Activated CD4-positive, alpha-beta T cell treated with anti-CD3 and anti-CD28 coated beads, Interleukin-2, amount 50 U/mL, for 24 hours (primary cell): ENCODE results near the gene GCM1.

Experiments
- DNase-seq, 2 donors: peaks; one replicate each; pipeline ENCODE4 v3.0.0-alpha.2; 2020; ENCODE audit warnings: low read depth in 1 of 2, low spot score in 1 of 2

GCM1 gene

DNA sequence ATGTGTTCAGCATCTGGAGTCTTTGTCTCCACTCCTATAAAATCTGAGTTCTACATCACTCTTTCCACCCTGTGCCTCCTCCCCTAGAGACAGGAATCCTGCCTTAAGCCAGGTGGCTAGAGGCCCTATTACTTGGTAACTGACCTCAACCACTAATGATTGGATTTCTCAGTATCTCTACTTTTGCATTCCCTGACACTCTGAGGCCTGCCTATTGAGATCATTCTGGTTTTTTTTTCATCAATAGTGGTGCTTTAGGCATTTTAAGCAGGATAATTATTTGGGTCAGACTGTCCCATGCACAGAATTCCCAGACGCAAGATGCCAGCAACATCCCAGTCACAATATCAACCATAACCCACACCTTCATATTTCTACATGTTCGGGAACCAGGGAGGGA, 3.9 kb upstream of the GCM1 start:
- DNase-seq: no peak

DNA sequence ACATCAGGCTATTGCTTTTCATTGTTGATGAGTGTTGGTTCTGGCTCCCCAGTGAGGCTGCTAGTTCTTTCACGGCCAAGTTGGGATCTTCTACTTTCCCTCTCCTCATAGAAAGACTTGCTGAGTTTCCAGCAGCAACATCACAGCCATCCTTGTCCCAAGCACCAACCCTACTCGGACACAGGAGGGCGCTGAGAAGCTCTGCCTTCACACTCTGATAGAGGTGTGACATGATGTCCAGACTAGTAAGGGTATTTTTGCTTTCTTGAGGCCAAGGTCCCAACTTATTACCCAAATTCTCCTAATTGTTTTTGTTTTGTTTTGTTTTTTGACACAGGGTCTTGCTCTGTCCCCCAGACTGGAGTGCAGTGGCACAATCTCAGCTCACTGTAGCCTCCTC, 3.0 kb upstream of the GCM1 start:
- no peak for DNase-seq

DNA sequence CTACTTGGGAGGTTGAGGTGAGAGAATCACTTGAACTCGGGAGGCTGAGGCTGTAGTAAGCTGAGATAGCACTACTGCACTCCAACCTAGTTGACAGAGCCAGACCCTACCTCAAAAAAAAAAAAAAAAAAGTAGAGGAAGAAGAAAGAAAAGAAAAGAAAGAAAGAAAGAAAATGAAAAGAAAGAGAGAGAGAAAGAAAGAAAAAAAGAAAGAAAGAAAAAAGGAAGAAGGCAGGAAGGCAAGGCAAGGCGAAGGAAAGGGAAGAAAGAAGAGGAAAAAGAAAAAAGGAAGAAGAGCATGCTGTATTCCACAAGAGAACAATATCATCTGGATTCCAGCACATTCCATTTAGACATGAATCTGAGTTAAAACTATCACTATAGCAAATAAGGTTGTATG, 3.8 kb downstream of the GCM1 start:
- DNase-seq: no peak

DNA sequence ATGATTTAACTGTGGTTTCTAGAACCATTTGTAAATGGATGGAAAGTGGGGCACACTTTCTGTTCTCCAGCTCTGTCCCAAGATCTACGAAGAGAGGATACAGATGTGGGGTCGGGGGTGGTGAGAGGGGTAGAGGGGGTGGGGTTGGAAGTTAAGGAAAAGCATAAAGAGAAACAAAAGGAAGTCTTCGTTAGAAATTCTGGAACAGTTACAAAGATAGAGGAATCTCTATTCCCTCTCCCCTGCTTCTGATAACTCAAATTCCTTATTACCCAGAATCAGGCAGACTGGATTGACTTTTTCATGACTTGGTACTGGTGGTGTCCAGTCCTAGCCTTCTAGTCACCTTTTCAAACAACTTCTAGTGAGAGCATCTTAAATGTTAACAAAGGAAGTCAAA, 4.9 kb downstream of the GCM1 start:
- no peak for DNase-seq

DNA sequence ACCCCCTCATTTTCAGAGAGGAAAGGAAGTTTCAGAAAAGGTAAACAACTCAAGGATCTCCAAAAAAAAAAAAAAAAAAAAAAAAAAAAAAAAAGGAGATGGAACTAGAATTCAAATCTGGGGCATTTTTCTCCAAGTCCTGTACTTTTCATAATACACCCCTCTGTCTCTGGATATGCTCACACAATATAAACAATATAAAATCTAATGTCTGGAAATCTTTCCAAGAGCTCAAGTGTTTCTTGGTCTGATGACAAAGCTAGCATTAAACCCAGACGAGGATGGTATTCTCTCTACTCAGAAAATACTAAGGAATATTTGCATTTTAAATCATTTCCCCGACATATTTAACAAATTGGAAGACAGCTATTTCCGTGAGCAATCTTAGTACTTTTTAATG, 5.8 kb downstream of the GCM1 start:
- DNase-seq: no peak

DNA sequence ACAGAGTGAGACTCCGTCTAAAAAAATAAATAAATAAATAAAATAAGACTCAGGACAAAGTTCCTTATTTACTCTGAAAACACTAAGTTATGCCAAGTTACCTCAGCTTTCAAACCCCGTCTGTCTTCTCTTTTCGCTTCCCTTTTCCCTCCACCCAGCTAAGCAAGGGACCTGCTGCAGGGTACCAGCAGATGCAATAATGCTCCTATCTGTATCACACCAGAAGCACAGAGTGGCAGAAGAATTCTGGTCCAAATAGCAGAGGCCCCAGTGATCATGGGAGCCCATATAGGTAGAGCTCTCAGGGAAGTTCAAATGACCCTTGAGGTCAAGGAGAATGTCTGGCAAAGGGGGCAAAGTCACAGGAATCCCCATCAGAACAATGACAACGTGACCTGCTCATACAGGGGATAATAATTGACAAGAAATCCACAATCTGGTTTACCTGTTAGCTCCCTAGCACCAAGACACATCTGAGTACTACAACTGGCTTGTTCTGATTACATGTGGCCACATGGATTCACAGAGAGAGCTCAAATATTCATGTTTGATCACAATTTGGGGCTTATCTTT, 8.7 kb downstream of the GCM1 start:
- no peak for DNase-seq

DNA sequence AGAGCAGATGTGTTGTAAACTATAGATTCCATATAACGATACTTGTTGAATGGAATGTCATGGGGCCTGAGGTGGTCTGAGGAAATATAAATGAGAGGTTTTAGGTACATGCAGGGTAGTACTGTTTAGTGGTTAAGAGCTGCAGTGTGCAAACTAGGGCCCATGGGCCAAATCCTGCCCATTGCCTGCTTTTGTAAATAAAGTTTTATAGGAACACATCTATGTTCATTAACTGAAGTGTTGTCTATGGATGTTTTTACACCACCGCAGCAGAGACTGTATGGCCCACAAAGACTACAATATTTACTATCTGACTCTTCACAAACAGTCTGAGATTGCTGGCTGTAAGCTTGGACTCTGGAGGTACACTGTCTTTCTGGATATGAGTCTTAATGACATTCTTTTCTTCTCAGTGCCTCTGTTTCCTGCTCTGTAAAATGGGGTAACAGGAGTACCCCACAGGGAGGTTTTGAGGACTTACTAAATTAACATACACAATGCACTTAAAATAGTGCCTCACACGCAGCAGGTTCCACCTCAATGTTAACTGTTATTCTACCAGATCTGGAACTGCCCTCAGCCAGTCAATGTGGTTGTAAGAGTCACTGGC, 12.5 kb downstream of the GCM1 start:
- DNase-seq: no peak

DNA sequence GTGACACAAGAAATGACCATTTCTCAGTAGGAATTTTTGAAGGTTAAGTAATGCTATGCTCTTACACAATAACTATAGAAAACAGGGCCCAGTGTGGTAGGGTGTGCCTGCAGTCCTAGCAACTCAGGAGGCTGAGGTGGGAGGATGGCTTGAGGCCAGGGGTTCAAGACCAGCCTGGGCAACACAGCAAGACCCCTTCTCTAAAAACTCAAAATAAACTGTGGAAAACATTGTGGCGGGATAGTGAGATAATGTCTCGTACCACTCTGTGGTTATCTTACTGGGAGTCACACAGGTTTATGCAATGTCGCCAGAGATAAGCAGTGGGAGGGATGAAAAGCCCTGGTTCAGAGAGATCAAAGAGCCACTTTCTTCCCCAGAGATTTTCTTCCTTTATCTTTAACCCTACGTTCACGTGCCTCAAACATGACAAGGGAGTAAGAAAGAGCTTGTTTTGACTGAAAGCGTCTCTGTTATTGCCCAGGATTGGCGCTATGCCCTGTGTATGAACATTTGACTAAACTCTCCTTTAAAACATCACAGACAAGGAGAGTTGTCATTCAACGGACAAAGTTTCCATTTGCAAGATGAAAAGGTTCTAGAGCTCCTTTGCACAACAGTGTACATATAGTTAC, 13.9 kb downstream of the GCM1 start:
- DNase-seq: no peak

DNA sequence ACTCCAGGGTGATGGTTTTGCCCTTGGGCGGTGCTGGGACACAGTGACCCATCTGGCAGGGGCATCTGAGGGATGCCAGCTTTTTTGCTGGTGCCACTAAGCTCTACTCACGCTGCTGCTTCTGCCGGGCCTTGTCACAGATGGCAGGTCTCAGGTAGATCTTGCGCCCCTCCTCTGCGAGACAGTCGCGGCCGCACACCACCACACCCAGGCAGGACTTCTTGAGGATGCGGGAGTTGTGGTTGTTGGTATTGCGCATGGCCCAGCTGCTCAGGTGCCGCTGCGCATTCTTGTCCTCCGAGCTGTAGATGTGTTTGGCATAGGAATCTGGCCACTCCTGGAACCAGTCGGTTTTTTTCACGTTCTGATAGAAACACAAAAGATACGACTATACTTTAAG, 14.7 kb downstream of the GCM1 start:
- no peak for DNase-seq

DNA sequence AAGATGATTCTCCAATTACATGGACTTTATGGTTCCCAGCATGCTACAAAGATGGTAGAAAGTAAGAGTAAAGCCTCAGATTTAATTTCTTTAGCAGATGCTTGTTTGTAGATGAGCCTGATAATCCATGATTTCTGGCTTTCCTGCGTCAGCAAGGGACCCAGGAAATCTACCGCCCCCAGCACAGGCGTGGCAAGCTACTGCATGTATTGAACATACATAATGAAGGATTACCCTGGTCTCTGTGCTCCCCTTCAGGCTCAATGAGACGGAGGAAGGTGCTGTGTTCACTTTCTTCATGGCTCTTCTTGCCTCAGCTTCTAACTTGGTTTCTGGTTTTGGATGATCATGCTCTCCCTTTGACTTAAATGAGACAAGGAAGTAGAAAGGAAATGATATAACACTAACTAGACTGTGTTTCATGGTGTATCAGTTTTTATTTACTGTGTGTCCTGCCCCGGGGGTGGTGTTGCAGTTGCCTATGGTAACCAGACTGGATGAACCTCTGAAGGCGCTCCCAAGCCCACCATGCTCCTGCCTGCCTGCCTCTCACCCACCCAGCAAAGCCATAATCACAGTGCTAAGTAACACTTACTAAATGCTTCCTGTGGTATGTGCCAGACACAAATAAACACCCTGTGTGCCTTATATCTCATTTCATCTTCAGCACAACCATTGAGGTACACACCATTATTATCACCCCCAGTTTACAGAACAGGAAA, 17.9 kb downstream of the GCM1 start:
- no peak for DNase-seq

DNA sequence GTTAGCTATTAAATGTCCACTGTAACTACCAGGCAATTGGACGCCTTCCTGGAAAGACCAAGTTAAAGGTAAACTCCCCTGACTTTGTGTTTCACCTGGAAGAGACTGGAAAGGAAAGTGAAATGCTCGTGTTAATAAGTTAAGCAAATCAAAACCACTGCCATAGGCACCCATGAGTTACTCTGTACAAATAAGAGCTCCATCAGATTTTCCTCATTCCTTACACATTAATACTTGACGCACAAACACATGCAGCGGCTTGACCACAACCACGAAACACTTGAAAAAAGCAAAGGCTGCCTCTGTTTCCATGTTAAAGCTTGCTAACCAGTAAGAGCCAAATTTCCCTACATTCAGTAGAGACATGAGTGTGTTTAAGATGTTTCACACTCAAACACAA, 19.8 kb downstream of the GCM1 start:
- no peak for DNase-seq

DNA sequence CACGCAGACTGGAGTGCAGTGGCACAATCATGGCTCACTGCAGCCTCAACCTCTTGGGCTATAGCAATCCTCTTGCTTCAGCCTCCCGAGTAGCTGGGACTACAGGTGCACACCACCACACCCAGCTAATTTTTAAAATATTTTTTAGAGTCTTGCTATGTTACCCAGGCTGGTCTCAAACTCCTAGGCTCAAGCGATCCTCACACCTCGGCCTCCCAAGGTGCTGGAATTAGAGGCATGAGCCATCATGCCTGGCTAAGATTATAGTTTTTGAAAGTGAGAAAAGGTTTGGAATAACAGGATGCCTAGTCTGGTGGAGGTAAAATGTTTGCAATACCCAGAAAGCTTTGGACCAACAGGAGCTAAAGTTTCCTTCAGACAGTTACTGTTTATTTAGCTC, 23.4 kb downstream of the GCM1 start:
- DNase-seq: no peak

DNA sequence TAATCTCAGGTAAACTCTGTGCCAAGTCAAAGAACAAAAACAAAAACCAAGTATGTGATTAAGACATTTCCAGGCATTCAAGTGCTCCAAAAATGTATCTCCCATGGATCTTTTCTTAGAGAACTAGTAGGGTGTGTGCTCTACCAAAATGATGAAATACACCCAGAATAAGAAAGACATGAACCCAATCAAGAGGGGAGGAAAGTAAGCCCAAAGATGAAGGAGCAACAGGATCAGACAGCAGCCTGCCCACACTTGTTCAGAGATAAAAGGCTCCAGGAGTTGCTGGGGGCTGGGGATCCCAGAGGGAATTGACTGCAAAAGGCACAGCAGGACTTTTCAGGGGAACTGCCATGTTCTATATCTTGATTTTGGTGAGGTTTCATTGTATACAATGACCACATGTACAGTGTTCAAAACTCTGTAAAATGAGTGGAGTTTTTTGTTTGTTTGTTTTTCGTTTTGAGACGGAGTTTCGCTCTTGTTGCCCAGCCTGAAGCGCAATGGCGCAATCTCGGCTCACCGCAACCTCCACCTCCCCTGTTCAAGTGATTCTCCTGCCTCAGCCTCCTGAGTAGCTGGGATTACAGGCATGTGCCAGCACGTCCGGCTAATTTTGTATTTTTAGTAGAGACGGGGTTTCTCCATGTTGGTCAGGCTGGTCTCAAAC, 24.4 kb downstream of the GCM1 start:
- no peak for DNase-seq

DNA sequence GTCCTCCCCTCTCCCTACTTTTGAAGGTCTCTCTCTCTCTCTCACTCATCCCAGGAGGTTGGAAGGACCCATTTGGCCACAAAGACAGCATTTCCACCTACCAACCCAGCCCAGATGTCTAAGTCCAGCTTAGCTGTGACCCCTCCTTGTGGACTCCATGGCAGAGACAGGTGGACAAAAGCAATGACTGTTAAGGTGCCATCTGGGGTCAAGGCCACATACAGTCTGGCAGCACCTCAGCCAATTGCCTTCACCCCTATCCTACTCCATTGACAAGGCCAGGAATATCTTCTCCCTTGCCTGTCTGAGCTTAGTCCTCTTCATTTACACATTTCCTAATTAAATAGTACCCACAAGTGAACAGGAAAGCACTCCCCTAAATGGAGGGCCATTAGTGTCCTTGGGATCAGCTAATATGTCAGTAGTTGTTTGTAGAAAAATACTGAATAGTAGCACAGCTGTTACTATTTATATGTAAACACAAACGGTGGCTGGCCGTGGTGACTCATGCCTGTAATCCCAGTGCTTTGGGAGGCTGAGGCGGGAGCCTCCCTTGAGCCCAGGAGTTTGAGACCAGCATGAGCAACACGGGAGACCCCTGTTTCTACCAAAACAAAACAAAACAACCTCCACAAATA, 28.8 kb downstream of the GCM1 start:
- DNase-seq: no peak

DNA sequence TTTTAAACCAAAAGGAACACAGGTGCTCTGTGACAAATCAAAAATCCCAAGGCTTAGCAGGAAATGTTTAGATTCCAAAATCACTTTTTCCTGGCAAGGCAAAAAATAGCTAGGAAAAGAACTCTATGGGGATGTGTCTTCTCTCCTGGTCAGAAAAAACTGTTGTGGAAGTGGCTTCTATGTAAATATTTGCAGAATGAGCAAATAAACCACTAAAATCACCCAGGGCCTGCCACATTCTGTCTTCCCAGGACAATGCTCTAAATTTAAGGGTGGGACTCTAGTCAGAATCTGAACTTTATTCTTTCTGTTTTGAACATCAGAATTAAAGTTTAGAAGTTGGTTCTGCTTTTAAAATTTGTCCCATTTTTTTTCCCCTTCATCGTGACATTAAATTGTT, 29.3 kb downstream of the GCM1 start:
- DNase-seq: no peak

DNA sequence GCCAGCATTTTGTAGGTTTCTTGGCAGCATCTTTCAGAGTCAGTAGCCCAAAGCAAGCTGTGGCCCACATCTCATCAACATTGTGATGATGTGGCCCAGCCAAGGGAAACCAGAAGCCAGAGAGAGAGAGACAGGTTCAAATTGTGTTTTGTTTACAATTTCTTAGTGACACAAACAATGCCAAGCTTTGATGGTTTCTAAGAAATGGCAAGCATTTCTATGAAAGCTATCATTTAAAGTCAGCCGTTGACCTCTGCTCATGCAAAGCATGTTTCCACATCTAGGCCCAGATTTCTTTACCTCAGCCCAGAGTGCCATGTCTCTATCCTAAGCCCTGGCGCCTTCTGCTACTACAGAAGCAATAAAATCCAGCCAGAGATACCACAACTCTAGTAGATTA, 32.9 kb downstream of the GCM1 start:
- no peak for DNase-seq

DNA sequence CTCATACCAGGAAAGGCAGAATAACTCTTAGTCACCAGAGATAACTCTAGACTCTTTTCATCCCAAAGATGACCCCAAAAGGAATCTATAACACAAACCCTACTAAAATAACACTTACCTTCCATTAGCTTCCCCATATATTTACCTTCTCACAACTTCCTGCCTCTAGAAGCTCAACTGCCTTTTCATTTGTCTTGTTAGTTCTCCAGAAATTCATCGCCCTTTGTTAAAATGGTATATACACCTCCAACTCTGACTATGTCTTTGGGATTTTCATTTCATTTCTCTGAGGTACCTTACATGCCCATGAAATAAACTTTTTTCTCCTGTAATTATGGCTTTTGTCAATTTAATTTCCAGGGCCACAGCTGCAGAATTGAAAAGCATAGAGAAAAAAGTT, 33.5 kb downstream of the GCM1 start:
- no peak for DNase-seq

DNA sequence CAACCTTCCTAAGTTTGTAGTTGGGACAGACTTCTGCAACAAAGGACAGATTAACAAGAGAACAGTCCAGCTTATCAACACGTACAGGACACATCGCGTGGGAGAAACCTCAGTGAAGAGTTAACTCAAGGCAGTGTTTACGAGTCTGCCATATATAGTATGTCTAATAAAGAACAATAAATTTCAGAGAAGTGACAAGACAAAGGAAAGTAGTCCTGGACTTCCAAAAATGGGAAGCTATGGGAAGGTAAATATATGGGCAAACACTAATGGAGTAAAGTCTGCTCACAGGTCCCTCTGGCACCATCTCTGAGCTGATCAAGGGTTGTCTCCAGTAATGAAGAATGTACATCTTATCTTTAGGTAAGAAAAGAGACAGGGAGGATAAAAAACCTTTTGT, 34.9 kb downstream of the GCM1 start:
- no peak for DNase-seq

DNA sequence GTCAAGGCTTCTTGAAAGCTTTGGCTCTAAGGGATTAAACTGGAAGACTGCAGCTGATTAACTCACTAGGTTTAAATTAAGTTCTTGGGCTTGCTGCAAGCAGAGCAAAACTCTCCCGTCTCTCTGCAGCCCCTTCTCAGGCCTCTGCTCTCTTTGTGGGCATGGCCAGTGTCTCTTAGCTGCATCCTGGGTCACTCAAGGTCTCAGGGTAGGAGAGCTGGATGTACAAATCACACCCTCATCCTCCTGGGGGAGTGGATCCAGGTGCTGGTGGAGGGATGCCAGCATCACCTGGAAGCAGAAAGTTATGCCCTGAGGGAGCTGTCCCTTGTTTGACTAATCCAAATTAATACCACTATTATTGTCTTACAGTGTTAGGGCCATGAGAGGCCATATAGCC, 35.8 kb downstream of the GCM1 start:
- no peak for DNase-seq

DNA sequence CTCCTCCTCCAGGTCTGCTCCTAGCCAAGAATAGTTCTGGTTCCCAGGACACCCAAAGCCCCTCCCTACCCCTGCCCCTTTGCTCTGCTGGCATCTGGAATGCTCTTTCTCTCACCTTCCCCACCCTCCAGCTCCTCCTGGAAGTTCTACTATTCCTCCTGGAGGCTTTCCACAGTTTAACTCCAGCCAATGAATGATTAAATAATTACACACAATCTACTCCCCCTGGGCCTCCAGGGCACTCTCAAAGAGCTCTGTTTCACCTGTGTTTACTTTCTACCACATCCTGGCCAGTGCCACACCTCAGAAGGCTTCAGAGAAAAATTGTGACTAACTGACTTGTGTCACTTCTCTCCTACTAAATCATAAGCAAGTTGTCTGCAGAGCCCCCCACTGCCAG, 36.2 kb downstream of the GCM1 start:
- no peak for DNase-seq

DNA sequence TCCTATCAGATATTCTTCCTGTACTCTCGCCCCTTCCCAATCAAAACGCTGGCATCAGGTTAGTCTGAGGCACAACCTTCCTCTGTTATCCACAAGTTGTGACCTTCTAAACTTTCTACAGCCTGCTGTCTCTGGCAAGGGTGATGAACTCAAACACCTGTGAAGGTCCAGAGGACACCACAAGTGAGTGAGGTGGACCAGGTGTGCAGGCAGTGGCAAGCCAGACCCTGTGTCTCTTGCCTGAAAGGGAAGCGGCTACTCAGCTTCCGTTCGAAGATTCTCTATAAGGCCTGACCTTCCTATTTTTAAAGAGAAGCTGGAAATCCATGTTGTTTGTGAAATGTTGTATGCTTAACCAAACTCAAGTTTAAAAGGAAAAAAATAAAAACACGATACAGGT, 36.8 kb downstream of the GCM1 start:
- no peak for DNase-seq

DNA sequence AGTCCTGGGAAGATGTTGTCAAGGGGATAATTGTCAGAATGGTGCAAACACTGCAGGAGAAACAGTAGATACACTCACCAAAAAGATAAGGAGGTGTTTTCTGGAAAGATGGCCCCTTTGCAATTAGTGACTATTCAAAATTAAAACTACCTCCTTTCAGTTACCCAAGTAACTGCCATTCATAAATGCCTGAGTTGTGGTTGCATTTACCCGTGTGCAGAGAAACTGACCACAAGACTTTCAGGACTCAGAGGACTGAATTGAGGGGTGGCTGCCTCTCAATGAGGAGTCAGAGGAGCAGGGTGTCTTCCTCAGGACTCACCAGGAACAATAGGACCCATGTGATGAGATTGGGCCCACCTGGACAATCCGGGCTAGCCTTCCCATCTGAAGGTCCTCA, 39.0 kb downstream of the GCM1 start:
- no peak for DNase-seq
